Stimulated activated CD4-positive, alpha-beta T cell treated with anti-CD3 and anti-CD28 coated beads, TNF-alpha, amount 100 ng/mL, for 48 hours (primary cell): Measurements from ENCODE around the gene DOCK1.

ENCODE experiments used
- DNase-seq, 3 donors: peaks; one replicate each; pipeline ENCODE4 v3.0.0-alpha.2; 2020; ENCODE audit warnings: low read depth in 3 of 3

The DOCK1 gene

DNA sequence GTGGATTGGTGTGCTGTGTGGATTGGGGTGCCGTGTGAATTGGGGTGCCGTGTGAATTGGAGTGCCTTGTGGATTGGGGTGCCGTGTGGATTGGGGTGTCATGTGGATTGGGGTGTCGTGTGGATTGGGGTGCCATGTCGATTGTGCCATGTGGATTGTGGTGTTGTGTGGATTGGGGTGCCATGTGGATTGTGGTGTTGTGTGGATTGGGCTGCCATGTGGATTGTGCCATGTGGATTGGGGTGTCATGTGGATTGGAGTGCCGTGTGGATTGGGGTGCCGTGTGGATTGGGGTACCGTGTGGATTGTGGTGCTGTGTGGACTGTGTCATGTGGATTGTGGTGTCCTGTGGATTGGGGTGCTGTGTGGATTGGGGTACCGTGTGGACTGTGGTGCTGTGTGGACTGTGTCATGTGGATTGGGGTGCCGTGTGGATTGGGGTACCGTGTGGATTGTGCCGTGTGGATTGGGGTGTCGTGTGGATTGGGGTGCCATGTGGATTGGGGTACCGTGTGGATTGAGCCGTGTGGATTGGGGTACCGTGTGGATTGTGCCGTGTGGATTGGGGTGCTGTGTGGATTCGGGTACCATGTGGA lies 523.3 kb downstream of the DOCK1 start:
- DNase-seq = no peak

- no peak for DNase-seq
Observed at GRCh38 chr10:127429601-127430312, 524.5 kb downstream of the DOCK1 start.

GRCh38 chr10:127431525-127431924 lies 526.3 kb downstream of the DOCK1 start:
- DNase-seq = no peak

- DNase-seq = no peak
Observed at GRCh38 chr10:127434006-127434405, 528.8 kb downstream of the DOCK1 start.

GRCh38 chr10:127435246-127435645 lies 530.0 kb downstream of the DOCK1 start:
- DNase-seq = no peak

- no peak for DNase-seq
Observed at GRCh38 chr10:127440371-127440770, 535.1 kb downstream of the DOCK1 start.

DNA sequence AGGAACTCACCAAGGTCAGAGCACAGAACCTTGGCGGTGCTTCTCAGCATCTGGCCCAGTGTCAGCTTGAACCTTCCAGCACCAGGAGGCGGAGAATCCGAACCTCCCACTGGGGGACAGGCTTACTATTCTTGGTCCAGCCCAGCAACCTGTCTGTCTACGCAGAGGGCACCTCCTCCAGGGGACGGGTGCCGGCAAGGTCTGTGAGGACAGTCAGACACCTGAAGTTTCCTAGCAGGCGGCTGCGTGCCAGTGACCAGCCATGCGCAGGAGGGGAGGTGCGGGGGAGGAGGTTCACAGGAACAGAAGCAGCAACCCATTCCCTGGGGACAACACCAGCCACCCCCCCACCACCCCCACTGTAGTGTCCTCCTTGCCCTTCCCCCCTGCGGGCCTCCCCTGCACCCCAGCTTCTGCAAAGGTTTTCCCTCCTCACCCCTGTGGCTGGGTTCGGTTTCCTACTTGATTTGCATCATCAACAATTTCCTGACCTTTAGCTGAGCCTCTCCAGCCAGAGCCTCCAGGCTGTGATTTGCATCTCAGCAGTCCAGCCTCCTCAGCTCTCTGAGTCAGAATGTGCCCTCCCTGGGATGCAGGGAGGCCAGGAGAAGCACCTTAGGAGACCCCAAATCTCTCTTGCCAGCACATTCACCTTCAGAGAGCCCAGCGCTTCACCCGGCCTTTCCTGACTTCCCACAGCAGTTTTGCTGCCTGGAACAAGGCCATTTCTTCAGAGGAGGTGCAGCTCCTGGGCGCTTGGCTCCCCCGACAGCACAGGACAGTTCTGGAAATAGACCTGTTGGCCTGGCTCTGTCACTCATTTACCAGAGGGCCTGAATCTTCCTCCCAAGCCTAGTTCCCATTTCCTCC lies 536.4 kb downstream of the DOCK1 start:
- no peak for DNase-seq

DNA sequence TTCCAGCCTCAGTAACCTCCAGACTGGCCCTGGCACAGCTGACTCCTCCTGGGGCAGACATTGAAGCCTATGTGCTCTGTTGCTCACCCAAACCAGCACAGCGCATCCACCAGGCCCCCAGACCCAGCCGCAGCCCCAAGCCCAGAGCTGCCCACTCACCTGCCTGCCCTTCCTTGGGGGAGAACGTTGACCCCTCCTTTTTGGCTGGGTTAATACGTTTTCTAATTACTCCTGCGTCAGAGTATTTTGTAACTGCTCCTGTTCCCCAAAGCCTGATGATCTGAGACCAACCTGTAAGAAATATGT lies 536.9 kb downstream of the DOCK1 start:
- no peak for DNase-seq

- no peak for DNase-seq
Observed at GRCh38 chr10:127444155-127444554, 538.9 kb downstream of the DOCK1 start.

- no peak for DNase-seq
Observed at GRCh38 chr10:127447197-127447596, 542.0 kb downstream of the DOCK1 start.

DNA sequence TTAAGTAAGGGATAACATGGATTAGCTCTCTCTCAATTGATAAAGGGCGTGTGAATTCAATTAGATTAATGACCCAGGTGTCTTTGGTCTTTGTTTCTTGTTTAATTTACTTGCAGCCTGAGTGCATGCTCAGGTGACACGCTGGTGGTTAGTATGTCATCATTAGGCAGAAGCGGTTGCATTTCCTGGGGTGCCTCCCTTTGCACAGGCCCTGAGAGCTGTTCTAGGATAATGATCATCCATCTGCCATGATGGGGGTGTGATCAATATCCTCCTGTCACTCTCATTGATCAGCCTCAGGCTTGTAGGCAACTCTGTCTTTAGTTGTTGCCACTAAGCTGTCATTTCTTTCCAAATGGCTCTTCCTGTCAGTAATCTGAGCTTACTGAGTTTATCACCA lies 544.3 kb downstream of the DOCK1 start:
- no peak for DNase-seq

DNA sequence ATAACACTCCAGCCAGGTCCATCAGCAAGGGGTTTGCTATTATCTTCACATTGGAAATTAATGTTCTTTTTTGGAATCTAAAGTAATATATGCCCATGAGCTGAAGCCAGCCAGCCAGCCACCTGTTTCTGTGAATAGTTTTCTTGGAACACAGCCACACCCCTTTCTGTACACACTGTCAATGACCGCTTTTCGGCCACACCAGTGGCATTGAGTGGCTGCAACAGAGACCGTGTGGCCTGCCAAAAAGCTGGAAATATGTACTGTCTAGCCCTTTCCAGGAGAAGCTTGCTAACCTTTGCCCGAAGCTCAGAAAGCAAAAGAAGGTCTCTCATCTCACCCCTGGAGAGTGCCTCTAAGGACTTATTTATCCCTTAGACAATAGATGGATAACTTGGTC lies 545.4 kb downstream of the DOCK1 start:
- DNase-seq = no peak

DNA sequence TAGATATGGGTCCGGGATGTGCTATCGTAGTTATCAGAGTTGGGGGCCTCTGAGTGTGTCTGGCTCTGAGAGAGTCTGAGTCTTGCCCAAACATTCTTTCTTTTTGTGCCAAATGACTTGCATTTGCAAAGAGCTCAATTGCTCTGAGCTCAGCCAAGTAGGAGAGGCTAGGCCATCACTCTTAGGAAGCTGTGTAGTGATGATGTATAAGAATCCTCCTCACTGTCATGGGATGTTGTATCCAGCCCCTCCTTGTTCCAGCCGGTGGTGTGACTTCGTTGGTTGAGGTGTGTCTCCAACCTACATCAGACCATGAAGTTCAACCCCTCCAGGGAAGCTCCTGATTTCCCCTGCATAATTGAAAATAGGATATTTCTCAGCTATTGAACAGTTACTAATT lies 546.4 kb downstream of the DOCK1 start:
- no peak for DNase-seq

GRCh38 chr10:127452568-127452967 lies 547.3 kb downstream of the DOCK1 start:
- no peak for DNase-seq

DNA sequence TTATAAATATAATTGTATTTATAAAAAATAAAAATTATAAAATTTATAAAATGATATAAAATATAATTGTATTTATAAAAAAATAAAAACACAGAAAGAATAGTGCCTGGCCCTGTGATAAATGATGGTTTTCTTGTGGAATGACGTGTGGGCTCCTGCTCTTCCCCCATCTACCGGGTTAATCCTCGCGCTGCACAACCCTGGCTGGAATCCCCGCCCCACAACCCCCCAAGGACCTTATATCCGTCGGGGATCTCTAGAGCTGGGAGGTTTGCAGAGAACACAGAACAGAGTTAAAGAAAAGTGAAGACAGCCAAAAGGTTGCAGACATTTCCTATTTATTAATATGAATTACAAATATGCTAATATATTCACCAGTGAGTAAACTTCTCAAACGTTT lies 548.5 kb downstream of the DOCK1 start:
- DNase-seq = no peak

- no peak for DNase-seq
Observed at GRCh38 chr10:127456122-127456521, 550.9 kb downstream of the DOCK1 start.

GRCh38 chr10:127458016-127458810 lies 553.0 kb downstream of the DOCK1 start:
- no peak for DNase-seq

DNA sequence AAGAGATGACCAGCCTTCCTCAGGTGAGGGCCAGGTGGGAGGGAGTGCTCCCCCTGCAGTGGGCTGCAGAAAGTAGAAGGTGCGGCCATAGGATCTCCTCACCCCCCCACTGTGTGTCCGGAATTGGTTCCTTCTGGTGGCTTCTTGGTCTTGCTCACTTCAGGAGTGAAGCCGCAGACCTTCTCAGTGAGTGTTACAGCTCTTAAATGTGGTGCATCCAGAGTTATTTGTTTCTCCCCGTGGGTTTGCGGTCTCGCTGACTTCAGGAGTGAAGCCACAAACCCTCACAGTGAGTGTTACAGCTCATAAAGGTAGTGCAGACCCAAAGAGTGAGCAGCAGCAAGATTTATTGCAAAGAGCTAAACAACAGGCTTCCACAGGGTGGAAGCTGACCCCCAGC lies 553.6 kb downstream of the DOCK1 start:
- no peak for DNase-seq

DNA sequence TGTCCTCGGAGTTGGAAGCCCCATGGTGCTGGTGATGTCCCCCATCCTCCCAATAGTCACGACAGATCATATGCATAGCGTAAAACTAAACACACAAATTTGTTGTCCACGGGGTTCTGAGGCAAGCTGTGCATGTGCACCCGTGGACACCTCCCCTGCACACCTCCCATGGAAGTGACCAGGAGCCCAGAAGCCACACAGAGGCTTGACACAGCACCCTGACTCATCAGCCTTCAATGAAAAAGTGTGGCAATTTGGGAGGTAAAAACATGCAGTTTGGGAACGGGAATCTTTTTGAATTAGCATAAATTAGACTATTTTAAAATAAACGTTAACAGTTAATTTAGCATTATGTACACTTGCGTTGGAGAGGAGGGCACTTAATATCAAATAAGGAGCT lies 554.7 kb downstream of the DOCK1 start:
- DNase-seq = no peak

DNA sequence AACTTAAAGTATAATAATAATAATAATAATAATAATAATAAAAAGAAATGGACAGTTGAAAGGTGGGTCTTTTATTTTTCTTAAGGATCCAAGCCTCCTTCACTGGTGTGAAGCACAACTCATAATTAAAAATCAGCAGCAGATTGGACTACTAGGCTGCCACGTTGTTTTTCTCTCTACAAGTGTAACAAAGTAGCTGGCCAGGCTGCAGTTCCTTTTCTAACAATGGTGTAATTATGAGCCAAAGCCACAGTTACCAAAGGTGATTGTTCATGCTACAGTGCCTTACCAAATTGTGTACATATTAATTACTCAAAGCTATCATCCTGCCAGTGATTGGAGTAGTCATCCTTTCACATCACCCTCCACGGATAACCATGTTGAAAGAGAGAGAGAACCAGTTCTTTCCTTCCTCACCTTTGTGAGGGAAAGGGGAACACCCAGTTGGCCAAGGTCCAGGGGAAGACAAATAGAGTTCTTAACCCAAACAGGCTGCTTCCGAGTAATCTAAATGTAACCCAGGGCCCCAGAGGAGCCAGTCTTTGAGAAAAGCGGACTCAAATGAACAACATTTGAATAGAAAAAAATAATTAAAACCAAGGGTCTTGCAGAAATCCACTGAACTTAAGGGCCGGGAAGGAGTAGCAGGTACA lies 557.5 kb downstream of the DOCK1 start:
- DNase-seq = no peak

DNA sequence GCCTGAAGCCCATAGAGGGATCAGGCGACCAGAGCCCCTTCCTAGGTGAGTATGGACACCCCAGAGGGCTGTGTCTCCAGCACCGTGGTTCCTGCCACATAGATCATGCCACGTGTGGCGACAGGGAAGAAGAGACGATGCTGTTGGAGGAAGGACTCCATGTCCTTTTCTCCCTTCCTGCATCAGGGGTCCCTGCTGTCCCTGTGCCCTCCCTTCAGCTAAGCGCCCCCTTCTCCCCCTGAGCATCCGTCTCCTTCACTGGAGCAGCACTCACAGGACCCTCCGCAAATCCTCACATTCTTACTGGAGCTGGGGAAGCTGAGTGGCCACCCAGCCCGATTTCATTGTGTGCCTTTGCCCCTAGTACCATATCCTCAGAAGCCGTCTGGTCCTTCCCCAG lies 558.3 kb downstream of the DOCK1 start:
- DNase-seq = no peak

DNA sequence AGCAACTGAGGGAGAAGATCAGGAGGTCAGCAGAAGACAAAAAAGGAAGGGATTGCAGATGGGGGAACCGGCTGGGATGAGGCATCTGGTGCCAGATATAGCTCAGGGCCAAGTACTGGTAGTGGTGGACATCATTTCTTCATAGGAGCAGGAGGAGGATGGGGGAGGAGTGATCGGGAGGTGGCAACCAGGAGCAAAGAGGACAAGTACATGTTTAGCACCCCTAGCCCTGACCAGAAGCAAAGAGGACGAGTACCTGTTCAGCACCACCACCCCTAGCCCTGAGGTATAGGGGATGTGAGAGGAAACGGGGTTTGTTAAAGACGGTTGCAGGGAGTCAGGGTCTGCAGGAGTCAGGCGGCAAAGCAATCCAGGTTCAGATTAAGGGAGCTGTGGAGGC lies 559.3 kb downstream of the DOCK1 start:
- no peak for DNase-seq
